ENCODE measurements around the gene EXOC1. TPM values are rescaled to one million over a fixed set of nuclear protein-coding genes. Genes with fewer than 3 reads are reported as not detected.

The EXOC1 gene
- total RNA-seq, 1 donor from 2014 or later = 28.9 TPM

DNA sequence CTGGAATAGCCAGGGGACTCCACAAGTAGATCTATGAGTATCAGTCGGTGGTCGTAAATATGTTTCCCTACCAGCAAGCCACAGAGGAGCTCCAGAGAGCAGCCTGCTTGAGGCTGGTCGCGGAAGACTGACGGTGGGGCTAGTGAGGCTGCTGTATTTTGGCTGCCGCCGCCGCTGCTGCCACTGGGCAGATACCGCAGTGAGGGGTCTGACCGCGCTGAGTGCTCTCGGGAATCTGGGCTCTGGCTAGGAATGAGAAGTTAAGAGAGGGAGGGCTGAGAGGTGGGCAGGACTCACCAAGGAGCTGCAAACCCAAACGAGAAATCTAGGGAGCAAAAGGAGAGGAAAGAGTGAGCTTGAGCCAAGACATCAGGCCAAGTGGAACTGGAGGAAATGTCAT lies 33.8 kb upstream of the EXOC1 start, which contains the start of gene EXOC1L:
TSS of gene EXOC1L (plus strand) at position 157 of the 400 bp plus-strand sequence. CDS start at position 394, 237 bp downstream.
- TF ChIP-seq, protein P1, sequence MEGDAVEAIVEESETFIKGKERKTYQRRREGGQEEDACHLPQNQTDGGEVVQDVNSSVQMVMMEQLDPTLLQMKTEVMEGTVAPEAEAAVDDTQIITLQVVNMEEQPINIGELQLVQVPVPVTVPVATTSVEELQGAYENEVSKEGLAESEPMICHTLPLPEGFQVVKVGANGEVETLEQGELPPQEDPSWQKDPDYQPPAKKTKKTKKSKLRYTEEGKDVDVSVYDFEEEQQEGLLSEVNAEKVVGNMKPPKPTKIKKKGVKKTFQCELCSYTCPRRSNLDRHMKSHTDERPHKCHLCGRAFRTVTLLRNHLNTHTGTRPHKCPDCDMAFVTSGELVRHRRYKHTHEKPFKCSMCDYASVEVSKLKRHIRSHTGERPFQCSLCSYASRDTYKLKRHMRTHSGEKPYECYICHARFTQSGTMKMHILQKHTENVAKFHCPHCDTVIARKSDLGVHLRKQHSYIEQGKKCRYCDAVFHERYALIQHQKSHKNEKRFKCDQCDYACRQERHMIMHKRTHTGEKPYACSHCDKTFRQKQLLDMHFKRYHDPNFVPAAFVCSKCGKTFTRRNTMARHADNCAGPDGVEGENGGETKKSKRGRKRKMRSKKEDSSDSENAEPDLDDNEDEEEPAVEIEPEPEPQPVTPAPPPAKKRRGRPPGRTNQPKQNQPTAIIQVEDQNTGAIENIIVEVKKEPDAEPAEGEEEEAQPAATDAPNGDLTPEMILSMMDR (IDR thresholded peaks at IDR 0.05) = peak; percentile 18
- no peak for DNase-seq (ENCODE audit: low spot score)
- no peaks in the 10 kb centered on the region for H3K9me3 Mint-ChIP-seq (ENCODE audit: low read depth)
- H3K36me3 Mint-ChIP-seq (ENCODE audit: low read depth) = peaks cover 2% of the 10 kb centered on the region
- peak within 1 kb of the TSS; percentile 69 for H3K4me3 Mint-ChIP-seq (ENCODE audit: unreplicated experiment)
- H3K27me3 Mint-ChIP-seq (ENCODE audit: low read depth) = peaks cover 28% of the 10 kb centered on the region
- peaks cover 6% of the 10 kb centered on the region for H3K4me1 Mint-ChIP-seq (ENCODE audit: low read depth)
- no peak within 1 kb of the TSS for H3K27ac Mint-ChIP-seq (ENCODE audit: unreplicated experiment)

DNA sequence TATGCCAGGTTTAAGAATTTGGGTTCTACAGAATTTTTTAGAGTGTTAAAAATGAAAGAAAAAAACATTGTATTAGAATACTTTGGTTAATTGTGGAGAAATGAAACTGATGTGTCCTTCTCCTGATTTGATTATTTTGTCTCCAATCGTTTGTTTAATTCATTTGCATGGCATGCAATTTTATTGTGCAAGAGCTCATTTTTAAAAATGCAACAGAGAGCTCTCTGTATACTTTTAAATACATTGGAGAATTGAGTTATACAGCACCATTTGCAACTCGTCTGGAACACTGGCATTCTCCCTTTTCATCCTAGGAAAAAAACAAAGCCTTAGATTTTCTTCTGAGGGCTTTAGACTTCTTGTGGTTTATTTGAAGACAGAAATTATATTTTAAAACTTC lies 33.2 kb upstream of the EXOC1 start:
- Mint-ChIP-seq H3K9me3 (ENCODE audit: low read depth) (no peaks in the 10 kb centered on the region), H3K4me3 (ENCODE audit: unreplicated experiment) (no peak overlapping the region), H3K27me3 (ENCODE audit: low read depth) (peaks cover 30% of the 10 kb centered on the region), H3K4me1 (ENCODE audit: low read depth) (peaks cover 6% of the 10 kb centered on the region), H3K27ac (ENCODE audit: unreplicated experiment) (no peak overlapping the region), H3K36me3 (ENCODE audit: low read depth) (peaks cover 2% of the 10 kb centered on the region)
- DNase-seq (ENCODE audit: low spot score) = no peak
- TF ChIP-seq, protein P1 (IDR thresholded peaks at IDR 0.05) = no peak

DNA sequence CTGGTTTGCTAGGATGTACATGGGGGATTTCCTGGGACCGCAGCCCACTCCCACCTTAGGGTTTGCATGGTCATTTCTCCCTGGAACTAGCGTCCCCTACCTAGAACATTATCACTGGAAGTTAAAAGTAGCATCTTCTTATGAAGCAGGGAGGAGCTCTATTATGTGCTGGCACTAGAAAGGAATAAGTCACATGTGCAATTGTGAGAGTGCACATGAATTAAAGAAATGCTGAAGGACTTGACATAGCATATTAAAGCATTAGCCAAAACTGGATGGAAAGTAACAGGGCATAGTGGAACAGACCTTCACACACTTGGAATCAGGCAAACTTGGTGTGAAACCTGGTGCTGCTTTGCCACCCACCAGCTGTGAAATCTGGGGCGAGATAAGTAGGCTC lies 31.1 kb upstream of the EXOC1 start:
- DNase-seq (ENCODE audit: low spot score) = no peak
- H3K27ac Mint-ChIP-seq (ENCODE audit: unreplicated experiment) = no peak overlapping the region

DNA sequence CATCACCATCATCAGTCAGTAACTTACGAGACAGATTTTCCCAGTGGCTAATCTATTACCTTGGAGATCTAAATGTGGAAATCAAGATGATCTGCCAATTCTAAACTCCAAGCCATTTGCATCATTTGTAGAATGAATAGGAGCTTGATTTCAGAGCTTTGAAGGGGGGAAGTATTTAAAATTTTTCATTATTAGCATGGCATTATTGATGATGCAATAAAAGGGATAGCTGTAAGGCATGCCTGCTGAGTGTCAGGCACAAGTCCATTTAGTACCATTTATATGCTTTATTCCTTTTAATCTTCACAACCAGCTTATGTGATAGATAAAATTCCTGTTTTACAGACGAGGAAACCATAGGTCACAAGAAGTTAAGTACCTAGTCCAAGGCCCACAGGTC lies 28.6 kb upstream of the EXOC1 start:
- Mint-ChIP-seq H3K4me1 (ENCODE audit: low read depth) (peaks cover under 1% of the 10 kb centered on the region), H3K27me3 (ENCODE audit: low read depth) (peaks cover 40% of the 10 kb centered on the region), H3K9me3 (ENCODE audit: low read depth) (no peaks in the 10 kb centered on the region), H3K4me3 (ENCODE audit: unreplicated experiment) (no peak overlapping the region), H3K36me3 (ENCODE audit: low read depth) (no peaks in the 10 kb centered on the region), H3K27ac (ENCODE audit: unreplicated experiment) (no peak overlapping the region)
- TF ChIP-seq, protein P1 (IDR thresholded peaks at IDR 0.05) = no peak
- DNase-seq (ENCODE audit: low spot score) = no peak

More for the DNA sequence above, 31.1 kb upstream of the EXOC1 start:
- H3K9me3 Mint-ChIP-seq (ENCODE audit: low read depth) = no peaks in the 10 kb centered on the region
- TF ChIP-seq, protein P1 (IDR thresholded peaks at IDR 0.05) = no peak
- peaks cover 2% of the 10 kb centered on the region for H3K36me3 Mint-ChIP-seq (ENCODE audit: low read depth)
- H3K4me1 Mint-ChIP-seq (ENCODE audit: low read depth) = peaks cover 6% of the 10 kb centered on the region
- peaks cover 33% of the 10 kb centered on the region for H3K27me3 Mint-ChIP-seq (ENCODE audit: low read depth)
- no peak overlapping the region for H3K4me3 Mint-ChIP-seq (ENCODE audit: unreplicated experiment)

DNA sequence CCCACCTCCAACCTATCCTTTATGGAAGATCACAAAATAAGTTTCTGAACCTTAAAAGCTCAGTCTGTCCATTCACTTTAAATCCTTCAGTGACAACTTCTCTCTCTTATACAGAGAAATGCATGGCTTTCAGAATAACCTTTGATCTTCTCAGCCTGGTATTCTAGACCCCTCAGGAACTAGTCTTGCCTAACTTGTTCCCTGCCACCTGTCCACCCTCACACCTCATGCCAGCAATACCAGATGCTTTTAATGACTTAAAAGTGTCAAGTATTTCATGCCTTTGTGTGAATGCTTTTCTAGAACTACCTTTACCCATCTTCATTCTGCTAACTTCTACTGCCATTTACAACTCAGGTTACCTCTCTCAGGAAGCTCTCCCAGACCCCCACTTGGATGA lies 26.5 kb upstream of the EXOC1 start:
- Mint-ChIP-seq H3K4me3 (ENCODE audit: unreplicated experiment) (no peak overlapping the region), H3K36me3 (ENCODE audit: low read depth) (no peaks in the 10 kb centered on the region), H3K27me3 (ENCODE audit: low read depth) (peaks cover 44% of the 10 kb centered on the region), H3K9me3 (ENCODE audit: low read depth) (no peaks in the 10 kb centered on the region), H3K27ac (ENCODE audit: unreplicated experiment) (no peak overlapping the region), H3K4me1 (ENCODE audit: low read depth) (no peaks in the 10 kb centered on the region)
- DNase-seq (ENCODE audit: low spot score) = no peak
- TF ChIP-seq, protein P1 (IDR thresholded peaks at IDR 0.05) = no peak

Measured in chondrocyte (in vitro differentiated cells).